ENCODE measurements around the gene UMPS.

DNA sequence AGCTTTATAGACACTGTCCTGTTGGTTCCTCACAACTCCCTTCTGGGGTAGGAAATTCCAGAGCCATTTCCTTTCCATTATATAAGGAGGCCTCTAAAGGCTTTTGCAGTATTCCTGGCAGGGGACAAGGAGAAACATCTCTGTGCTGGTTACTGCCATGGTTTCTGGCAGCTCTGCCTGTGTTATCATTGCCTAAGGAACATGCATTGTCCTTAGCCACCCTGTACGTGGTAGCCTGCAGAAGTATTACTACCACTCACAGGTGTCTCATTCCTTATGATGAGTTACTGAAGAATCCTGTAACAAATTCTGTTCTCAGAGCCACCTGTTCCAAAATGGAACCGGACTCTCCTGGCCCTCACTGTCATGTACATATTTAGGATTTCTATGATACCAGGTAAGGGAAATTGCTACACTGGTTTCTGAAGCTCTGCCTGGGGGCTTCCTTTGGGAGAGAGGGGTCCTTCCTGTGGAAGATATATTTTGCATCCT lies 58.0 kb downstream of the UMPS start:
- TF ChIP-seq, protein P1, sequence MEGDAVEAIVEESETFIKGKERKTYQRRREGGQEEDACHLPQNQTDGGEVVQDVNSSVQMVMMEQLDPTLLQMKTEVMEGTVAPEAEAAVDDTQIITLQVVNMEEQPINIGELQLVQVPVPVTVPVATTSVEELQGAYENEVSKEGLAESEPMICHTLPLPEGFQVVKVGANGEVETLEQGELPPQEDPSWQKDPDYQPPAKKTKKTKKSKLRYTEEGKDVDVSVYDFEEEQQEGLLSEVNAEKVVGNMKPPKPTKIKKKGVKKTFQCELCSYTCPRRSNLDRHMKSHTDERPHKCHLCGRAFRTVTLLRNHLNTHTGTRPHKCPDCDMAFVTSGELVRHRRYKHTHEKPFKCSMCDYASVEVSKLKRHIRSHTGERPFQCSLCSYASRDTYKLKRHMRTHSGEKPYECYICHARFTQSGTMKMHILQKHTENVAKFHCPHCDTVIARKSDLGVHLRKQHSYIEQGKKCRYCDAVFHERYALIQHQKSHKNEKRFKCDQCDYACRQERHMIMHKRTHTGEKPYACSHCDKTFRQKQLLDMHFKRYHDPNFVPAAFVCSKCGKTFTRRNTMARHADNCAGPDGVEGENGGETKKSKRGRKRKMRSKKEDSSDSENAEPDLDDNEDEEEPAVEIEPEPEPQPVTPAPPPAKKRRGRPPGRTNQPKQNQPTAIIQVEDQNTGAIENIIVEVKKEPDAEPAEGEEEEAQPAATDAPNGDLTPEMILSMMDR (IDR thresholded peaks at IDR 0.05; ENCODE audit: low read length): no peak
- TF ChIP-seq EZH2 (optimal IDR thresholded peaks at IDR 0.05; ENCODE audit: low read depth, low read length): no peak

All from MM.1S (cell line).